ENCODE measurements around the gene CTSA. TPM values are rescaled to one million over a fixed set of nuclear protein-coding genes. Genes with fewer than 3 reads are reported as not detected.

The CTSA gene
- total RNA-seq, 4 donors from 2014 or later: 79.1 to 164 (median 109) TPM

DNA sequence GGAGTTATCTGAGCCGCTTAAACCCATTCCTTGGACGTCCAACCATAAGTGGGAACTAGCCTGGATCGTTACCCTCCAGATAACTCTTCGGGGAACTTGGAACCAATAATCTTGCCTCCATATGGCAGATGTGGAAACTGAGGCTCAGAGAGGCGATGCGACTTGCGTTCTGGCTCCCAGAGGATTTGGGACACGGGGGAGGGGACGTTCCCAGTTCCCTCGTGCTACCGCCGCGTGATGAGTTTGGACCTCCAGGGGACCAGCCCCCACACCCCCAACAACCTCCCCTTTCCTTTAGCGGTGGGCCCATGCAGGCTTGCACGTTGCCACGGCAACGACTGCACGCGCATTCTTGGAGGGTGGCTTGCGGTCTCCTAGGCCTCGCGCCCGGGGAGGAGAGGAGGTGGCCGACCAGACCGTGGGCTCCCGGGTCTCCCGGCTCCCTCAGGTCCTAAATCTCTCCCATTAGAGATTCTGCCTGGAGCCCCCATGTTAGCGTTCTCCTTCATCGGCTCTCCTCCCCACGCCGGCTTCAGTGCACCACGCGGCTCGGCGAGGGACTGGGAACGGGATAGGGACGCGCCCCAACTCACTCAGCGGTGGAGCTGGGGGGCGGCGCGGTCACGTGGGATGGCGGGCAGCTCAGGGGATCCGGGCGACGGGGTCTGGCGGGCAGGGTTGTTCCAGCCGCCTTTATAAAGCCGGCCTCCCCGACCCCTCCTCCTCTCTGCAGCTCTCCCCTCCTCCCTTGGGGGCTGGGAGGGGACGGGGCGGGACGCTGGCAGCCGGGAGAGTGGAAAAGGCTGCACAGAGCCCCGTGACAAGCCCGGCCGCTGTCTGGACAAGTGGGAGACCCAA, 20.6 kb downstream of the CTSA start, which contains the start of gene PLTP:
Gene PLTP (minus strand): TSS at position 670 of the 858 bp plus-strand sequence. CDS start 703 bp downstream, outside the sequence.
- TF ChIP-seq, protein P1, sequence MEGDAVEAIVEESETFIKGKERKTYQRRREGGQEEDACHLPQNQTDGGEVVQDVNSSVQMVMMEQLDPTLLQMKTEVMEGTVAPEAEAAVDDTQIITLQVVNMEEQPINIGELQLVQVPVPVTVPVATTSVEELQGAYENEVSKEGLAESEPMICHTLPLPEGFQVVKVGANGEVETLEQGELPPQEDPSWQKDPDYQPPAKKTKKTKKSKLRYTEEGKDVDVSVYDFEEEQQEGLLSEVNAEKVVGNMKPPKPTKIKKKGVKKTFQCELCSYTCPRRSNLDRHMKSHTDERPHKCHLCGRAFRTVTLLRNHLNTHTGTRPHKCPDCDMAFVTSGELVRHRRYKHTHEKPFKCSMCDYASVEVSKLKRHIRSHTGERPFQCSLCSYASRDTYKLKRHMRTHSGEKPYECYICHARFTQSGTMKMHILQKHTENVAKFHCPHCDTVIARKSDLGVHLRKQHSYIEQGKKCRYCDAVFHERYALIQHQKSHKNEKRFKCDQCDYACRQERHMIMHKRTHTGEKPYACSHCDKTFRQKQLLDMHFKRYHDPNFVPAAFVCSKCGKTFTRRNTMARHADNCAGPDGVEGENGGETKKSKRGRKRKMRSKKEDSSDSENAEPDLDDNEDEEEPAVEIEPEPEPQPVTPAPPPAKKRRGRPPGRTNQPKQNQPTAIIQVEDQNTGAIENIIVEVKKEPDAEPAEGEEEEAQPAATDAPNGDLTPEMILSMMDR (IDR thresholded peaks at IDR 0.05; ENCODE audit: low read depth): no peak

- TF ChIP-seq, protein P1 (IDR thresholded peaks at IDR 0.05; ENCODE audit: low read depth): no peak
These were observed 21.2 kb downstream of the CTSA start for GRCh38 chr20:45912344-45912682.

- TF ChIP-seq, protein P1 (IDR thresholded peaks at IDR 0.05; ENCODE audit: low read depth): no peak
These were observed 22.0 kb downstream of the CTSA start for GRCh38 chr20:45913116-45913515.

GRCh38 chr20:45917790-45918141, 26.6 kb downstream of the CTSA start:
- TF ChIP-seq, protein P1 (IDR thresholded peaks at IDR 0.05; ENCODE audit: low read depth): no peak

- TF ChIP-seq, protein P1 (IDR thresholded peaks at IDR 0.05; ENCODE audit: low read depth): no peak
These were observed 27.1 kb downstream of the CTSA start for GRCh38 chr20:45918182-45918737.

DNA sequence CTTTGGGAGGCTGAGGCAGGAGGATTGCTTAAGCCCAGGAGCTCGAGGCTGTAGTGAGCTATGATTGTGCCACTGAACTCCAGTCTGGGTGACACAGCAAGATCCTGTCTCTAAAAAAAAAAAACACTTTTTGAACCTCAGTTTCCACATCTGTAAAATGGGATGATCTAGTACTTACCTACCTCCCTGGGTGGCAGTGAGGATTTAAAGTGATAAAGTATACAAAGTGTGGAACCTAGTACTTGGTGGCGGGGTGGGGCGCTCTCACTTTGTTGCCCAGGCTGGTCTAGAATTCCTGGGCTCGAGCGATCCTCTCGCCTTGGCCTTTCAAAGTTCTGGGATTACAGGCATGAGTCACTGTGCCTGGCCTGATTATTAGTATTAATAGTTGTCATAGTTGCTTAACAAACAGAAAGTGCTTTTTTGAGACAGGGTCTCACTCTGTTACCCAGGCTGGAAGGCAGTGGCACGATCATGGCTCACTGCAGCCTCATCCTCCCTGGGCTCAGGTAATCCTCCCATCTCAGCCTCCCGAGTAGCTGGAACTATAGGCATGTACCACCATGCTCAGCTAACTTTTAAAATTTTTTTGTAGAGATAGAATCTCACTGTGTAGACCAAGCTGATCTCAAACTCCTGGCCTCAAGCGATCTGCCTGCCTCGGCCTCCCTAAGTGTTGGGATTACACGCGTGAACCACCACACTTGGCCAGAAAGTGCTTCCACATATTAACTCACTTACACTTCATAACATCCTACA, 27.8 kb downstream of the CTSA start:
- TF ChIP-seq, protein P1 (IDR thresholded peaks at IDR 0.05; ENCODE audit: low read depth): no peak
